Cardiac muscle cell (in vitro differentiated cells and primary cell): ENCODE measurements around the gene RNF10. TPM values are rescaled to one million over a fixed set of nuclear protein-coding genes. Genes with fewer than 3 reads are reported as not detected.
A peak's percentile ranks its signal among the peaks of the same experiment; 100 is the strongest.
"Not testable (repeated sequence)": the region's sequence is repeated elsewhere in the genome, so short reads cannot be mapped to it uniquely, and the experiment has no call there.

ENCODE experiments used
- DNase-seq, 2 donors: peaks; one replicate each; pipeline versions ENCODE4 v3.0.0 to v3.0.0-alpha.2; 2010 to 2017; ENCODE audit warnings: low read depth in 1 of 2, low spot score in 1 of 2
- H3K27ac ChIP-seq: fragments of 200-600 bp; sonication (generic); 2 replicates; pipeline ENCODE4 v1.5.1; 2016
- H3K27me3 ChIP-seq: fragments of 200-600 bp; sonication (generic); 2 replicates; pipeline ENCODE4 v1.6.0; 2016; ENCODE audit warnings: control low read depth
- H3K36me3 ChIP-seq: fragments of 200-600 bp; sonication (generic); 2 replicates; pipeline ENCODE4 v1.5.1; 2016; ENCODE audit warnings: control low read depth
- H3K4me1 ChIP-seq: fragments of 200-600 bp; sonication (generic); 2 replicates; pipeline ENCODE4 v1.8.1; 2017; ENCODE audit warnings: low read depth, mild to moderate bottlenecking, mixed run types
- H3K4me3 ChIP-seq: fragments of 200-600 bp; sonication (generic); 2 replicates; pipeline ENCODE4 v1.5.1; 2016; ENCODE audit warnings: mild to moderate bottlenecking
- H3K9me3 ChIP-seq: fragments of 200-600 bp; sonication (generic); 2 replicates; pipeline ENCODE4 v1.5.1; 2017; ENCODE audit warnings: low read depth, mild to moderate bottlenecking, control low read depth
- polyA plus RNA-seq: library from polyadenylated mRNA; unstranded; fragments of >200 nt; fragmentation: Nextera tagmentation; extraction: Ambion mirVana; gene quantifications from 2 replicates; pipeline ENCODE4 v1.2.1, GENCODE V29; 2016
- total RNA-seq: library from RNA; depleted of rRNA; stranded (reverse); fragments of >200 nt; gene quantifications from 2 replicates; pipeline ENCODE4 v1.2.3, GENCODE V29; 2016
- TF ChIP-seq, protein P1 (sequence below): IDR thresholded peaks from 2 replicates; pipeline ENCODE4 v1.5.1; 2012; ENCODE audit warnings: low read depth, mild to moderate bottlenecking, low read length

The RNF10 gene
- total and polyA plus RNA-seq, 2 experiments from 2014 or later, result 107 to 210 TPM

DNA sequence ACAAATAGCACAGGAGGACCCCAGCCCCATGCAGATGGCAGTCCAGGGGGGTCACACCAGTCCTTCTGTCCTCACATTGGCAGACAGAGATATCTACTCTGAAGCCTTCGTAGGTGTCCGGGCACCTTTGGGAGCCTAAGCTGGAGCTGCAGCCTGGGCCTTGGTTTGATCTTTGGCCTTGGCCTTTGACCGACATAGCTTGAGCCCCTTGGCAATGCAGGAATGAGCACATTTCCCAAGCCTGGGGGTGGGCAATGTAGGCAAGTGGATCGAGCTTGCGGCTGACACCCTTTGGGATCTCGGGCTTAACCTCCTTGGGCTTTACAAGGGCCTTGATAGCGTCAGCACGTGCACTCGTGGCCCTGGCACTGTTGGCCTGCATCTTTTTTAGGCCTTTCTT lies 11.6 kb upstream of the RNF10 start:
- DNase-seq, result no peak
- TF ChIP-seq, protein P1, sequence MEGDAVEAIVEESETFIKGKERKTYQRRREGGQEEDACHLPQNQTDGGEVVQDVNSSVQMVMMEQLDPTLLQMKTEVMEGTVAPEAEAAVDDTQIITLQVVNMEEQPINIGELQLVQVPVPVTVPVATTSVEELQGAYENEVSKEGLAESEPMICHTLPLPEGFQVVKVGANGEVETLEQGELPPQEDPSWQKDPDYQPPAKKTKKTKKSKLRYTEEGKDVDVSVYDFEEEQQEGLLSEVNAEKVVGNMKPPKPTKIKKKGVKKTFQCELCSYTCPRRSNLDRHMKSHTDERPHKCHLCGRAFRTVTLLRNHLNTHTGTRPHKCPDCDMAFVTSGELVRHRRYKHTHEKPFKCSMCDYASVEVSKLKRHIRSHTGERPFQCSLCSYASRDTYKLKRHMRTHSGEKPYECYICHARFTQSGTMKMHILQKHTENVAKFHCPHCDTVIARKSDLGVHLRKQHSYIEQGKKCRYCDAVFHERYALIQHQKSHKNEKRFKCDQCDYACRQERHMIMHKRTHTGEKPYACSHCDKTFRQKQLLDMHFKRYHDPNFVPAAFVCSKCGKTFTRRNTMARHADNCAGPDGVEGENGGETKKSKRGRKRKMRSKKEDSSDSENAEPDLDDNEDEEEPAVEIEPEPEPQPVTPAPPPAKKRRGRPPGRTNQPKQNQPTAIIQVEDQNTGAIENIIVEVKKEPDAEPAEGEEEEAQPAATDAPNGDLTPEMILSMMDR, result no peak
- H3K4me3 ChIP-seq, result no peak overlapping the region

DNA sequence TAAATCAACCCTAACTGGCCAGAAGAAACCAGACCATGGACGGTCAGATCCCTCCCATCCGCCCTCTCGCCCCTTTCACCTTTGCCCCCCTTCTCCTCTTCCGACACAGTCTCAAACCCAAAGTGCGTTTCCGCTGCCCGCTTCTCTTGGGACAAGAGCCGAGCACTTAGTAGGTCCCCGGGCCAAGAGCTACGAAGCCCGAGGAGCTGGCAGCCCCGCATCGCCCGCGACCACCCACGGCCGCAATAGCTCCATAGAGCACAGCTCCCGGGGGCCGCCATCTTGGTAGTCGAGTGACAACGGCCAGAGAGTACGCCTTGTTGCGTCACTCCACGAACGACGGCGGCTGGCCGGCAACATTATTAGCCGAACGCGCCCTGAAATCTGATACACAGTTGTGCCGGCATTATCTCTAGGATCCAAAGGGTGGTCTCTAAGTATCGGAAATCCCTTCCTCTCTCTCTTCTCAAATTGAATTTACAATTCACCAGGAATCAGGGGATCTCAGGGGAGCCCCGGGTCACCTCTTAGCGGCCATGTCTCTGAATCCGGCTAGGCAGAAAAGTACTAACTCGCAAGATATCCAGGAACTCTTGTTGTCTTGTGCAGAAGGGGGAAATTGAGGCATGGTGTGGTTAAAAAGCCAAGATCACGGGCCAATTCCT lies 5.2 kb upstream of the RNF10 start, which contains the start of gene COQ5:
TSS of gene COQ5 (minus strand) at position 298 of the 665 bp plus-strand sequence. CDS start at position 281, 17 bp downstream.
- no peaks in the 10 kb centered on the region for H3K27me3 ChIP-seq
- peak; percentile 87 to 92 for DNase-seq
- TF ChIP-seq, protein P1, result no peak
- H3K9me3 ChIP-seq, result no peaks in the 10 kb centered on the region
- H3K36me3 ChIP-seq, result no peaks in the 10 kb centered on the region
- peak within 1 kb of the TSS; percentile 73 for H3K4me3 ChIP-seq
- peak within 1 kb of the TSS; percentile 93 for H3K27ac ChIP-seq
- peaks cover 6% of the 10 kb centered on the region for H3K4me1 ChIP-seq

More for the DNA sequence above, 11.6 kb upstream of the RNF10 start:
- Histone ChIP-seq H3K9me3 (no peaks in the 10 kb centered on the region), H3K27me3 (no peaks in the 10 kb centered on the region), H3K4me1 (no peaks in the 10 kb centered on the region), H3K27ac (no peak overlapping the region), H3K36me3 (peaks cover 2% of the 10 kb centered on the region)

DNA sequence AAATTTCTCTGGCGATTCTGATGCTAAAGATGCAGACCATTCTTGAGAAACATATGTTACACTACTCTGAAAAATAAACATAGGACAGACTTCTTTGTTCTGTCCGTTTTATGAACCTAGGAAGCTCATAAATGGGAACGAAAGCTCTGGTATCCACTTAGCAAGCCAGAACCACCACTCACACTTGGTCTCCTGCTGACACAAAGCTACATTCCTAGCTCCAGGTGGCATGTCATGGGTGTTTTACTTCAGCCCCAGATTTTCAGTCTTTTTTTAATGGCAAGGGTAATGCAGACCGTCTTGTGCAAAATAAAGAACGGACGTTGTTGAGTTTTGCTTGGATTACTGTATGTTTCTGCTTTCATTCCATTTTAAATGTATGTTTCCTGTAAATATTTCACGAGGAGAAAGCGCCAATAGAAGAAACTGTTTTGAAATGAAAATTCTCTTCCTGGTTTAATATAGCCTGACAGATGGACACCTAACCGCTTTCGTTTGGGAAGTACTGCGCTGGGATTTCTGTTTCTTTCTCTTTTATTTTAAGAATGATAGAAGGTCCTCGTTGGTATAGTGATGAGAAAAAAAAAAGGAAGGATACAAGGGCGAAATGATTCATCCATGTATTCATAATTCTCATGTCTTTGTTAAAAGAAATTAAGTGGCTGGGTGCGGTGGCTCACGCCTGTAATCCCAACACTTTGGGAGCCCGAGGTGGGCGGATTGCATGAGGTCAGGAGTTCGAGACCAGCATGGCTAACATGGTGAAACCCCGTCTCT lies 4.3 kb upstream of the RNF10 start:
- TF ChIP-seq, protein P1, result no peak
- peaks cover 6% of the 10 kb centered on the region for H3K4me1 ChIP-seq
- H3K27ac ChIP-seq, result peak overlapping the region; percentile 93
- no peaks in the 10 kb centered on the region for H3K9me3 ChIP-seq
- no peaks in the 10 kb centered on the region for H3K27me3 ChIP-seq
- peak overlapping the region; percentile 73 for H3K4me3 ChIP-seq
- H3K36me3 ChIP-seq, result no peaks in the 10 kb centered on the region
- DNase-seq, result peak; percentile 46 to 55

DNA sequence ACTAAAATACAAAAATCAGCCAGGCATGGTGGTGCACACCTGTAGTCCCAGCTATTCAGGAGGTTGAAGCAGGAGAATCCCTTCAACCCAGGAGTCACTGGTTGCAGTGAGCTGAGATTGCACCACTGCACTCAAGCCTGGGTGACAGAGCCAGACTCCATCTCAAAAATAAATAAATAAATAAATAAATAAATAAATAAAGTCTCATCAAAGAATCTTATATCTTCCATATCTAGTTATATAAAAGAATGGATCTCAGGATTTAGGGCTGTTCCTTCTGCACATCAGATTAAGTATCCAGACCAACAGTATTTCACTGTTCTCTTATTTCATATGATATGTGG lies 3.8 kb upstream of the RNF10 start:
- H3K9me3 ChIP-seq, H3K27ac ChIP-seq, H3K27me3 ChIP-seq, H3K36me3 ChIP-seq, H3K4me3 ChIP-seq, DNase-seq, H3K4me1 ChIP-seq: not testable (repeated sequence)

DNA sequence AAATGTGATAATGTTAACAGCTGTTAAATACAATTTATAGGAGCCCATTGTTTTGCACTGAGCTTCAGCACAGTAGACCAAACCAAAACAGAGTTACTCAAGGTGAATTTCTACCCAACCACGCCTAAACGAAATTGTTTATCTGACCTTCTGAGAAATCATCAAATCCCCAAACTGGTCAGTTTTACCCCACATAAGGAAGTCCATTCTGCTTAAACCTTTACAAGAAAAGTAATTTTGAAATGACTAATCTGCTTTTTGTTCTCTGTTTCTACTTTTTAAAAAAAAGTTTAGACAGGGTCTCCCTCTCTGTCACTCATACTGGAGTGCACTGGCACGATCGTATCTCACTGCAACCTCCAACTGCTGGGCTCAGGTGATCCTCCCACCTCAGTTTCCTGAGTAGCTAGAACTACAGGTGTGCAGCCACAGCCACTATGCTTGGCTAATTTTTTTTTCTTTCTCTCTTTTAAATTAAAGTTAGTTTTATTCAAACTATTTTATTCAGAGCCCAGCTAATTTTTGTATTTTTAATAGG lies 1.4 kb upstream of the RNF10 start:
- TF ChIP-seq, protein P1, result no peak
- DNase-seq, result no peak
- no peaks in the 10 kb centered on the region for H3K9me3 ChIP-seq
- no peak overlapping the region for H3K4me3 ChIP-seq
- H3K36me3 ChIP-seq, result no peaks in the 10 kb centered on the region
- no peak overlapping the region for H3K27ac ChIP-seq
- no peaks in the 10 kb centered on the region for H3K27me3 ChIP-seq
- H3K4me1 ChIP-seq, result peaks cover 31% of the 10 kb centered on the region
